Measurements from ENCODE around the gene LRMDA.

GRCh38 chr10:76000550-76000949 lies 569.1 kb downstream of the LRMDA start:
- TF ChIP-seq, protein P1, sequence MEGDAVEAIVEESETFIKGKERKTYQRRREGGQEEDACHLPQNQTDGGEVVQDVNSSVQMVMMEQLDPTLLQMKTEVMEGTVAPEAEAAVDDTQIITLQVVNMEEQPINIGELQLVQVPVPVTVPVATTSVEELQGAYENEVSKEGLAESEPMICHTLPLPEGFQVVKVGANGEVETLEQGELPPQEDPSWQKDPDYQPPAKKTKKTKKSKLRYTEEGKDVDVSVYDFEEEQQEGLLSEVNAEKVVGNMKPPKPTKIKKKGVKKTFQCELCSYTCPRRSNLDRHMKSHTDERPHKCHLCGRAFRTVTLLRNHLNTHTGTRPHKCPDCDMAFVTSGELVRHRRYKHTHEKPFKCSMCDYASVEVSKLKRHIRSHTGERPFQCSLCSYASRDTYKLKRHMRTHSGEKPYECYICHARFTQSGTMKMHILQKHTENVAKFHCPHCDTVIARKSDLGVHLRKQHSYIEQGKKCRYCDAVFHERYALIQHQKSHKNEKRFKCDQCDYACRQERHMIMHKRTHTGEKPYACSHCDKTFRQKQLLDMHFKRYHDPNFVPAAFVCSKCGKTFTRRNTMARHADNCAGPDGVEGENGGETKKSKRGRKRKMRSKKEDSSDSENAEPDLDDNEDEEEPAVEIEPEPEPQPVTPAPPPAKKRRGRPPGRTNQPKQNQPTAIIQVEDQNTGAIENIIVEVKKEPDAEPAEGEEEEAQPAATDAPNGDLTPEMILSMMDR (conservative IDR thresholded peaks at IDR 0.05; ENCODE audit: low read depth, low read length): no peak
- no peak for TF ChIP-seq EZH2 (IDR thresholded peaks at IDR 0.05; ENCODE audit: low read length, unreplicated experiment)
